ENCODE results near the gene TMEM18.

DNA sequence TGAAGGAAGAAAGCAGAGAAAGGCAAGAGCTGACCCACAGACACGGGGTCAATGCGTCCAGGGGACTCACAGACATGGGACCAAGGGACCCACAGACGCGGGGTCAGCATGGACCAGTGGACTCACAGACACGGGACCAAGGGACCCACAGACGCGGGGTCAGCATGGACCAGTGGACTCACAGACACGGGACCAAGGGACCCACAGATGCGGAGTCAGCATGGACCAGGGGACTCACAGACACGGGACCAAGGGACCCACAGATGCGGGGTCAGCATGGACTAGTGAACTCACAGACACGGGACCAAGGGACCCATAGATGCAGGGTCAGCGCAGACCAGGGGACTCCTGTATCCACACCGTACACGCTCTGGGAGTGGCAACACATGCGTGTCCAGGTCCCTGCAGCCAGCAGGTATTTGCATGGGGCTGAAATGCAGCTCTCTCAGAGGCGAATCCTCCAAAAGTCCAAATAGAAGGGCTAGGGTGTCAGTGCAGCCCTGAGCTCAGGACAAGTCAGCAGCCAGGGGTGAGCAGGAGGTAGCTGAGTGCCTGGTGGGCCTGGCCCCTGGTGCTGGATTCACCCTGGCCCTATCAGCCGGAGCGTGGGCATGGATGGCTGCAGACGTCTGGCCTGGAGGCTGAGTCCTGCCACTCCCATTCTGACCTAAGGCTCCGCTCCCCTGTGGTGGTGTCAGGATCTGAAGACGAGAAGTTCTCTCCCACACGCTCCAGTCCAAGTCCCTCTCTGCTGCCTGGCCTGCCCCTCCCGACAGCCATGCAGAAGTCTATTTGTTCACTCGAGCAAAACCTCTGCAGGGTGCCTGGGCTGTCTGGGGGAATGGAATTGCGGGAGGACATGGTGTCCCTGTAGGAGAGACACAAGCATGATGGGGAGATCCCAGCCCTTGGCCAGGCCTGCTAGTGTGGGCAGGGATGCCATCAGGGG lies 28.5 kb downstream of the TMEM18 start:
- TF ChIP-seq POLR2AphosphoS5 (IDR thresholded peaks at IDR 0.05; ENCODE audit: low read depth, low read length), result no peak
- no peak for TF ChIP-seq POLR2A (IDR thresholded peaks at IDR 0.05; ENCODE audit: low read depth, low read length)
- no peak for TF ChIP-seq PAX5 (IDR thresholded peaks at IDR 0.05; ENCODE audit: insufficient read depth, low read length, severe bottlenecking)
- no peak for TF ChIP-seq TAF1 (IDR thresholded peaks at IDR 0.05; ENCODE audit: low read depth, low read length)
